K562 (cell line): ENCODE measurements around the gene AK2. TPM values are rescaled to one million over a fixed set of nuclear protein-coding genes. Genes with fewer than 3 reads are reported as not detected.

Experiments
- AFF1 ChIP-seq, 2 experiments: fragments of 450-650 bp; IDR thresholded peaks; 2 replicates each; pipeline ENCODE4 v1.6.1; 2018; ENCODE audit warnings: mild to moderate bottlenecking in 2 of 2, low read depth in 1 of 2; ENCODE audit not compliant: partially characterized antibody in 2 of 2
- CBFB ChIP-seq: sonication (generic); formaldehyde crosslinking; IDR thresholded peaks from 2 replicates; pipeline ENCODE4 v1.4.0; 2020; ENCODE audit warnings: mild to moderate bottlenecking, missing genetic modification reagents
- ERF ChIP-seq: fragments of 450-650 bp; formaldehyde crosslinking; IDR thresholded peaks from 2 replicates; pipeline ENCODE4 v1.4.0; 2020; ENCODE audit warnings: mild to moderate bottlenecking, mixed read lengths
- HCFC1 ChIP-seq: IDR thresholded peaks from 2 replicates; pipeline ENCODE4 v1.6.1; 2012; ENCODE audit warnings: low read depth, low read length, improper control_type of control experiment
- HDAC3 ChIP-seq: fragments of 450-650 bp; IDR thresholded peaks from 2 replicates; pipeline ENCODE4 v1.6.1; 2018; ENCODE audit warnings: borderline replicate concordance, mild to moderate bottlenecking, moderate library complexity; ENCODE audit not compliant: partially characterized antibody
- HIVEP1 ChIP-seq: fragments of 250-450 bp; sonication (Bioruptor Pico); IDR thresholded peaks from 2 replicates; pipeline ENCODE4 v1.4.0; 2020; ENCODE audit warnings: mild to moderate bottlenecking
- JUNB ChIP-seq: fragments of 450-650 bp; formaldehyde crosslinking; conservative IDR thresholded peaks from 2 replicates; pipeline ENCODE4 v1.4.0; 2020; ENCODE audit warnings: mild to moderate bottlenecking
- MEF2D ChIP-seq: conservative IDR thresholded peaks from 2 replicates; pipeline ENCODE4 v1.6.1; 2016; ENCODE audit warnings: low read depth, missing genetic modification characterization, missing compliant biosample characterization
- MTA3 ChIP-seq: fragments of 450-650 bp; formaldehyde crosslinking; IDR thresholded peaks from 2 replicates; pipeline ENCODE4 v1.6.1; 2017; ENCODE audit warnings: mild to moderate bottlenecking, borderline replicate concordance
- POU5F1 ChIP-seq: fragments of 150-350 bp; IDR thresholded peaks from 2 replicates; pipeline ENCODE4 v1.6.1; 2014; ENCODE audit warnings: borderline replicate concordance, low read length, low read depth, mild to moderate bottlenecking; ENCODE audit not compliant: partially characterized antibody
- SAFB ChIP-seq: fragments of 200-400 bp; formaldehyde crosslinking; IDR thresholded peaks from 2 replicates; pipeline ENCODE4 v1.6.1; 2017; ENCODE audit warnings: low read depth, low read length, borderline replicate concordance
- SIN3A ChIP-seq, 2 experiments: fragments of 150-350 bp in 1 of 2; IDR thresholded peaks; 2 replicates each; pipeline ENCODE4 v1.6.1; 2011 to 2016; ENCODE audit warnings: borderline replicate concordance in 2 of 2, low read depth in 2 of 2, low read length in 2 of 2, mild to moderate bottlenecking in 2 of 2, moderate library complexity in 2 of 2; ENCODE audit not compliant: control insufficient read depth in 1 of 2
- ZBTB1 ChIP-seq: sonication (generic); formaldehyde crosslinking; IDR thresholded peaks from 2 replicates; pipeline ENCODE4 v1.8.1; 2023; ENCODE audit warnings: missing genetic modification reagents, low read depth, mild to moderate bottlenecking, borderline replicate concordance
- ZNF197 ChIP-seq: fragments of 200-800 bp; sonication (Bioruptor generic); IDR thresholded peaks from 2 replicates; pipeline ENCODE4 v1.6.1; 2016; ENCODE audit warnings: low read depth, missing genetic modification characterization, missing compliant biosample characterization
- ZNF311 ChIP-seq: fragments of 250-450 bp; sonication (Bioruptor Pico); IDR thresholded peaks from 2 replicates; pipeline ENCODE4 v1.4.0; 2020; ENCODE audit warnings: mild to moderate bottlenecking, moderate library complexity
- ZNF764 ChIP-seq: fragments of 250-450 bp; sonication (Bioruptor Pico); IDR thresholded peaks from 2 replicates; pipeline ENCODE4 v1.4.0; 2020; ENCODE audit warnings: low read depth, mild to moderate bottlenecking, moderate library complexity
- ZNF77 ChIP-seq: fragments of 250-450 bp; sonication (Bioruptor Pico); IDR thresholded peaks from 2 replicates; pipeline ENCODE4 v1.5.0; 2020
- polyA plus RNA-seq, 8 experiments: library from polyadenylated mRNA; depleted of rRNA in 4 of 8; stranded (reverse) in 5 of 8; unstranded in 3 of 8; fragments of >200 nt; fragmentation: Nextera tagmentation in 2 of 8; fragmentation: Illumina TruSeq in 1 of 8; extraction: Ambion mirVana in 2 of 8; extraction: Trizol in 1 of 8; gene quantifications; 2 replicates each; pipeline versions ENCODE4 v1.2.1 to v1.2.3, GENCODE V29; 2011 to 2014; ENCODE audit warnings: inconsistent platforms in 1 of 8, missing spikeins in 1 of 8
- total RNA-seq, 7 experiments: library from RNA; depleted of rRNA in 6 of 7; stranded (reverse); fragments of >200 nt in 6 of 7; fragmentation: Illumina TruSeq in 2 of 7; extraction: Trizol in 2 of 7; gene quantifications; 2 replicates each; pipeline versions ENCODE4 v1.2.1 to v1.2.3, GENCODE V29; 2011 to 2021; ENCODE audit warnings: low replicate concordance in 1 of 7
- TF ChIP-seq, protein P1 (sequence below): sonication (generic); formaldehyde crosslinking; IDR thresholded peaks from 2 replicates; pipeline ENCODE4 v1.8.0; 2022; ENCODE audit warnings: mild to moderate bottlenecking, missing genetic modification reagents
- TF ChIP-seq, protein P2 (sequence below): fragments of 450-650 bp; formaldehyde crosslinking; IDR thresholded peaks from 2 replicates; pipeline ENCODE4 v1.4.0; 2022; ENCODE audit warnings: missing genetic modification characterization

Gene AK2
- total and polyA plus RNA-seq, 9 of the 15 experiments (the other 6 are each of a cell fraction or from before 2014, with no cell fraction given) = 105 to 1,050 (median 509) TPM

- TF ChIP-seq HCFC1 = peak; percentile 53
- no peak for TF ChIP-seq ZNF77 (CRISPR knock-in tag)
- TF ChIP-seq JUNB = no peak
- TF ChIP-seq, protein P1, sequence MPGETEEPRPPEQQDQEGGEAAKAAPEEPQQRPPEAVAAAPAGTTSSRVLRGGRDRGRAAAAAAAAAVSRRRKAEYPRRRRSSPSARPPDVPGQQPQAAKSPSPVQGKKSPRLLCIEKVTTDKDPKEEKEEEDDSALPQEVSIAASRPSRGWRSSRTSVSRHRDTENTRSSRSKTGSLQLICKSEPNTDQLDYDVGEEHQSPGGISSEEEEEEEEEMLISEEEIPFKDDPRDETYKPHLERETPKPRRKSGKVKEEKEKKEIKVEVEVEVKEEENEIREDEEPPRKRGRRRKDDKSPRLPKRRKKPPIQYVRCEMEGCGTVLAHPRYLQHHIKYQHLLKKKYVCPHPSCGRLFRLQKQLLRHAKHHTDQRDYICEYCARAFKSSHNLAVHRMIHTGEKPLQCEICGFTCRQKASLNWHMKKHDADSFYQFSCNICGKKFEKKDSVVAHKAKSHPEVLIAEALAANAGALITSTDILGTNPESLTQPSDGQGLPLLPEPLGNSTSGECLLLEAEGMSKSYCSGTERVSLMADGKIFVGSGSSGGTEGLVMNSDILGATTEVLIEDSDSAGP = no peak; the same call in 1 of the 2 replicates
- TF ChIP-seq SIN3A (IDR thresholded peaks at IDR 0.05; ENCODE audit: borderline replicate concordance in 2 of 2, control insufficient read depth in 1 of 2, low read depth in 2 of 2, low read length in 2 of 2) = peak; percentile 54 to 73; a peak in 2 of 4 replicates
- TF ChIP-seq MTA3 = peak; percentile 93
- peak; percentile 10 for TF ChIP-seq HDAC3
- TF ChIP-seq POU5F1 = no peak
- peak in 1 of 2 experiments; percentile 49 for TF ChIP-seq AFF1 (IDR thresholded peaks at IDR 0.05; ENCODE audit: low read depth in 1 of 2, partially characterized antibody in 2 of 2)
- TF ChIP-seq, protein P2, sequence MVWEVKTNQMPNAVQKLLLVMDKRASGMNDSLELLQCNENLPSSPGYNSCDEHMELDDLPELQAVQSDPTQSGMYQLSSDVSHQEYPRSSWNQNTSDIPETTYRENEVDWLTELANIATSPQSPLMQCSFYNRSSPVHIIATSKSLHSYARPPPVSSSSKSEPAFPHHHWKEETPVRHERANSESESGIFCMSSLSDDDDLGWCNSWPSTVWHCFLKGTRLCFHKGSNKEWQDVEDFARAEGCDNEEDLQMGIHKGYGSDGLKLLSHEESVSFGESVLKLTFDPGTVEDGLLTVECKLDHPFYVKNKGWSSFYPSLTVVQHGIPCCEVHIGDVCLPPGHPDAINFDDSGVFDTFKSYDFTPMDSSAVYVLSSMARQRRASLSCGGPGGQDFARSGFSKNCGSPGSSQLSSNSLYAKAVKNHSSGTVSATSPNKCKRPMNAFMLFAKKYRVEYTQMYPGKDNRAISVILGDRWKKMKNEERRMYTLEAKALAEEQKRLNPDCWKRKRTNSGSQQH = no peak
- no peak; the same call in 1 of the 2 replicates for TF ChIP-seq ZNF311 (CRISPR knock-in tag)
- no peak for TF ChIP-seq CBFB (CRISPR knock-in tag)
- TF ChIP-seq ZNF197 (CRISPR knock-in tag) = no peak; the same call in 1 of the 2 replicates
- no peak for TF ChIP-seq HIVEP1
- TF ChIP-seq ZBTB1 (CRISPR knock-in tag) = no peak
- no peak for TF ChIP-seq MEF2D (tag)
- TF ChIP-seq ZNF764 (CRISPR knock-in tag) = 0 out of 2 replicates have a peak, but pooled peaks have one; percentile 23
- TF ChIP-seq ERF = 0 out of 2 replicates have a peak, but pooled peaks have one; percentile 73
- no peak for TF ChIP-seq SAFB
Observed at GRCh38 chr1:33036526-33037503, at the start of gene AK2 (continued).
